IMR-90 (cell line): ENCODE data around the gene CADM2. TPM values are rescaled to one million over a fixed set of nuclear protein-coding genes. Genes with fewer than 3 reads are reported as not detected.

Experiments used
- ATAC-seq: fragments of 200-7000 bp; cut with Tn5 transposase; 2 replicates; pipeline ENCODE4 v1.9.1; 2020; ENCODE audit warnings: low read depth, mild to moderate bottlenecking, moderate library complexity
- BruUV-seq: library from RNA; stranded (reverse); fragments of 400-500 nt; replicated peaks from 2 replicates; lab custom pipeline; 2021; lab: Mats Ljungman, UMichigan
- CTCF ChIA-PET: fragments of 300-600 bp; formaldehyde crosslinking; extraction: SDS; loops from one replicate; lab custom pipeline; 2021; ENCODE audit warnings: antibody characterized with exemption; lab: Yijun Ruan, JAX
- POLR2A ChIA-PET: fragments of 300-600 bp; sonication (Branson Sonifier 250); formaldehyde crosslinking; loops from one replicate; lab custom pipeline; 2022; ENCODE audit warnings: antibody characterized with exemption; ENCODE audit not compliant: unreplicated experiment; lab: Charles Lee
- DNase-seq: peaks from one replicate; pipeline ENCODE4 v3.0.0; 2013
- H2AFZ ChIP-seq: replicated peaks from 2 replicates; pipeline ENCODE3; 2013; ENCODE audit warnings: low read length, mild to moderate bottlenecking; ENCODE audit not compliant: poor library complexity
- H2AK5ac ChIP-seq: 2 replicates; pipeline ENCODE4 v1.6.1; 2013; ENCODE audit warnings: low read depth, low read length, inconsistent platforms
- H2AK9ac ChIP-seq: replicated peaks from 2 replicates; pipeline ENCODE3; 2013; ENCODE audit warnings: mild to moderate bottlenecking, low read depth, low read length, moderate library complexity; ENCODE audit not compliant: poor library complexity
- H2BK120ac ChIP-seq: 2 replicates; pipeline ENCODE4 v1.6.1; 2013; ENCODE audit warnings: low read depth, low read length, inconsistent platforms
- H2BK15ac ChIP-seq: 3 replicates; pipeline ENCODE4 v1.6.1; 2013; ENCODE audit warnings: low read depth, low read length, inconsistent platforms
- H2BK20ac ChIP-seq: 2 replicates; pipeline ENCODE4 v1.6.1; 2013; ENCODE audit warnings: low read depth, mild to moderate bottlenecking, inconsistent platforms, low read length, moderate library complexity
- H2BK5ac ChIP-seq: 2 replicates; pipeline ENCODE4 v1.6.1; 2013; ENCODE audit warnings: mild to moderate bottlenecking, low read depth, low read length, inconsistent platforms; ENCODE audit not compliant: poor library complexity, severe bottlenecking
- H3K14ac ChIP-seq: replicated peaks from 2 replicates; pipeline ENCODE4 v1.6.1; 2013; ENCODE audit warnings: low read depth, low read length, inconsistent platforms
- H3K18ac ChIP-seq: 2 replicates; pipeline ENCODE4 v1.6.1; 2013; ENCODE audit warnings: low read depth, low read length, control low read depth
- H3K23ac ChIP-seq: 2 replicates; pipeline ENCODE4 v1.6.1; 2013; ENCODE audit warnings: low read depth, low read length, inconsistent platforms
- H3K27ac ChIP-seq: 2 replicates; pipeline ENCODE4 v1.5.1; 2013; ENCODE audit warnings: mild to moderate bottlenecking, control low read depth, low read length; ENCODE audit not compliant: insufficient read depth
- H3K27me3 ChIP-seq: 2 replicates; pipeline ENCODE4 v1.6.1; 2013; ENCODE audit warnings: low read length; ENCODE audit not compliant: control insufficient read depth, insufficient read depth
- H3K36me3 ChIP-seq: 2 replicates; pipeline ENCODE4 v1.6.1; 2013; ENCODE audit warnings: low read length, mixed read lengths; ENCODE audit not compliant: control insufficient read depth, insufficient read depth
- H3K4ac ChIP-seq: 2 replicates; pipeline ENCODE4 v1.6.1; 2013; ENCODE audit warnings: low read depth, low read length, inconsistent platforms
- H3K4me1 ChIP-seq: 2 replicates; pipeline ENCODE4 v1.6.1; 2013; ENCODE audit warnings: low read length, mixed read lengths; ENCODE audit not compliant: control insufficient read depth, insufficient read depth
- H3K4me2 ChIP-seq: 2 replicates; pipeline ENCODE4 v1.6.1; 2013; ENCODE audit warnings: low read depth, mild to moderate bottlenecking, control low read depth, low read length, moderate library complexity
- H3K4me3 ChIP-seq: 2 replicates; pipeline ENCODE4 v1.5.1; 2013; ENCODE audit warnings: low read depth, mild to moderate bottlenecking, control low read depth, low read length, moderate library complexity; ENCODE audit not compliant: insufficient read depth
- H3K56ac ChIP-seq: 2 replicates; pipeline ENCODE4 v1.6.1; 2013; ENCODE audit warnings: low read length, inconsistent platforms; ENCODE audit not compliant: insufficient read depth; ENCODE audit errors: extremely low read depth
- H3K79me1 ChIP-seq, 2 experiments: 2 replicates each; pipeline ENCODE4 v1.6.1; 2013; ENCODE audit warnings: low read length in 2 of 2, inconsistent platforms in 1 of 2, low read depth in 1 of 2
- H3K9ac ChIP-seq: 2 replicates; pipeline ENCODE4 v1.6.1; 2013; ENCODE audit warnings: low read depth, low read length, control low read depth
- H3K9me1 ChIP-seq: 2 replicates; pipeline ENCODE4 v1.6.1; 2013; ENCODE audit warnings: low read length, inconsistent platforms; ENCODE audit not compliant: insufficient read depth
- H3K9me3 ChIP-seq: 2 replicates; pipeline ENCODE4 v1.6.1; 2013; ENCODE audit warnings: low read length; ENCODE audit not compliant: control insufficient read depth, insufficient read depth
- H4K20me1 ChIP-seq: 2 replicates; pipeline ENCODE4 v1.6.1; 2013; ENCODE audit warnings: low read length, inconsistent platforms; ENCODE audit not compliant: insufficient read depth
- H4K5ac ChIP-seq: 2 replicates; pipeline ENCODE4 v1.6.1; 2013; ENCODE audit warnings: mild to moderate bottlenecking, low read depth, low read length, control low read depth
- H4K8ac ChIP-seq, 2 experiments: 2 replicates each; pipeline ENCODE4 v1.6.1; 2013; ENCODE audit warnings: low read depth in 2 of 2, low read length in 2 of 2, control low read depth in 1 of 2, inconsistent platforms in 1 of 2
- H4K91ac ChIP-seq: 2 replicates; pipeline ENCODE4 v1.6.1; 2013; ENCODE audit warnings: low read depth, low read length, inconsistent platforms; ENCODE audit not compliant: insufficient read depth
- BHLHE40 ChIP-seq: fragments of 150-350 bp; IDR thresholded peaks from 2 replicates; pipeline ENCODE4 v1.6.1; 2016; ENCODE audit warnings: mild to moderate bottlenecking, low read depth, low read length
- CEBPB ChIP-seq: IDR thresholded peaks from 2 replicates; pipeline ENCODE4 v1.6.1; 2012; ENCODE audit warnings: low read depth, low read length, improper control_type of control experiment
- CHD1 ChIP-seq: IDR thresholded peaks from 2 replicates; pipeline ENCODE4 v1.6.1; 2012; ENCODE audit warnings: low read depth, low read length, improper control_type of control experiment
- FOS ChIP-seq: fragments of 150-350 bp; IDR thresholded peaks from 2 replicates; pipeline ENCODE4 v1.6.1; 2016; ENCODE audit warnings: low read depth, low read length
- MXI1 ChIP-seq: IDR thresholded peaks from 2 replicates; pipeline ENCODE4 v1.6.1; 2012; ENCODE audit warnings: low read depth, mild to moderate bottlenecking, low read length, moderate library complexity, borderline replicate concordance
- RCOR1 ChIP-seq: IDR thresholded peaks from 2 replicates; pipeline ENCODE4 v1.6.1; 2012; ENCODE audit warnings: mild to moderate bottlenecking, low read length, improper control_type of control experiment; ENCODE audit not compliant: insufficient replicate concordance
- RFX5 ChIP-seq: IDR thresholded peaks from 2 replicates; pipeline ENCODE4 v1.8.0; 2012; ENCODE audit warnings: low read depth, mild to moderate bottlenecking, low read length, moderate library complexity
- WGBS, 2 experiments: methylation state at CpG; one replicate each; pipeline versions ENCODE4 v1.1.5 to v1.1.7; 2013; ENCODE audit warnings: missing lambda C conversion rate in 2 of 2; ENCODE audit not compliant: insufficient read length in 1 of 2; ENCODE audit errors: extremely low coverage in 2 of 2; 5-methylcytosine and 5-hydroxymethylcytosine counted together
- dilution Hi-C: fragments of 300-500 bp; cut with HindIII; formaldehyde crosslinking; loops from one replicate; pipeline ENCODE4 v1.14.3; 2018; ENCODE audit warnings: low sequenced_read_pairs; ENCODE audit not compliant: unreplicated experiment
- in situ Hi-C: fragments of 300-500 bp; cut with MboI; formaldehyde crosslinking; loops from 3 replicates; pipeline ENCODE4 v1.14.3; 2019; ENCODE audit warnings: low sequenced_read_pairs, inconsistent platforms, mixed read lengths
- intact Hi-C: fragments of 100-400 bp; cut with micrococcal nuclease; formaldehyde crosslinking; loops from 2 replicates; pipeline ENCODE4 v1.10.0; 2022
- polyA plus RNA-seq, 3 experiments: library from polyadenylated mRNA; depleted of rRNA; stranded (reverse); fragments of >200 nt; gene quantifications; 2 replicates each; pipeline ENCODE4 v1.2.3, GENCODE V29; 2012; ENCODE audit warnings: low replicate concordance in 1 of 3
- total RNA-seq: library from RNA; depleted of rRNA; stranded (reverse); fragments of >200 nt; gene quantifications from 2 replicates; pipeline ENCODE4 v1.2.3, GENCODE V29; 2012
- TF ChIP-seq, protein P1 (sequence below): fragments of 150-350 bp; IDR thresholded peaks from 2 replicates; pipeline ENCODE4 v1.6.1; 2016; ENCODE audit warnings: low read depth, mild to moderate bottlenecking, low read length, moderate library complexity, borderline replicate concordance
- TF ChIP-seq, protein P2 (sequence below): conservative IDR thresholded peaks from 2 replicates; pipeline ENCODE4 v1.5.1; 2012; ENCODE audit warnings: mild to moderate bottlenecking, low read depth, low read length, improper control_type of control experiment
- TF ChIP-seq, protein P3 (sequence below): fragments of 150-350 bp; IDR thresholded peaks from 2 replicates; pipeline ENCODE4 v1.6.1; 2017; ENCODE audit warnings: mild to moderate bottlenecking, antibody characterized with exemption, low read length, low read depth

The CADM2 gene
- total and polyA plus RNA-seq, 2 of the 4 experiments (the other 2 are of a cell fraction), result not detected

DNA sequence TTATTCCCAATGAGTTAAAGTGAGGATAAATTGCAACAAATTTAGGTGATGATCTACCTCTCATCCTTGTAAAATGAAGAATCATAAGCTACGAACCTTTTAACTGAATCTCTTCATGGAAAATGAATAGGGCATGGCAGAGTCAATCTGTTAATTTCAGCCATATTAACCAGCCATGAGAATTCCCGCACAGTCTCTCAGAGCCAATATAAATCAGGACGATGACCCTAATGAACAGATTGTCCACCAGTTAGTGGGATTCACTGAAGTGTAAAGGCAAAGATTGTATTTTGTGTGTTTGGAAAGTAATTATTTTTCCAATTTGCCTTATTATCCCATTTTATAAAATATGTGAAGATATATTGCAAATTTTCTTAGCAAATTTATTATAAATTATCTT lies 183.8 kb downstream of the CADM2 start:
- in situ Hi-C loops, result no loop called here
- intact Hi-C loops, result no loop called here

More for the DNA sequence above, 183.8 kb downstream of the CADM2 start:
- Histone ChIP-seq H2BK120ac (no peak overlapping the region), H3K4me1 (no peaks in the 10 kb centered on the region), H3K27ac (no peak overlapping the region), H3K36me3 (no peaks in the 10 kb centered on the region), H3K56ac (no peak overlapping the region), H2BK20ac (no peak overlapping the region), H2AFZ (no peak overlapping the region), H3K9me3 (no peaks in the 10 kb centered on the region), H3K9me1 (no peaks in the 10 kb centered on the region), H4K91ac (no peak overlapping the region), H3K4ac (no peak overlapping the region), H2AK9ac (no peak overlapping the region), H3K4me2 (no peak overlapping the region), H3K14ac (no peak overlapping the region), H4K5ac (no peak overlapping the region), H4K20me1 (no peaks in the 10 kb centered on the region), H3K27me3 (no peaks in the 10 kb centered on the region), H3K4me3 (no peak overlapping the region), H4K8ac (no peak overlapping the region), H2BK5ac (no peak overlapping the region), H3K79me1 (no peaks in the 10 kb centered on the region), H3K9ac (no peak overlapping the region), H3K18ac (no peak overlapping the region), H2BK15ac (no peak overlapping the region), H2AK5ac (no peak overlapping the region), H3K23ac (no peak overlapping the region)
- DNase-seq, result no peak
- dilution Hi-C loops, result no loop called here
- WGBS, 2 experiments, result no CpG with 5 or more reads among the region's 3 CpGs
- no TSS peak for BruUV-seq
- ChIA-PET POLR2A (no interaction called here), CTCF (no interaction called here)
- ATAC-seq, result no peak
- TF ChIP-seq, protein P1, sequence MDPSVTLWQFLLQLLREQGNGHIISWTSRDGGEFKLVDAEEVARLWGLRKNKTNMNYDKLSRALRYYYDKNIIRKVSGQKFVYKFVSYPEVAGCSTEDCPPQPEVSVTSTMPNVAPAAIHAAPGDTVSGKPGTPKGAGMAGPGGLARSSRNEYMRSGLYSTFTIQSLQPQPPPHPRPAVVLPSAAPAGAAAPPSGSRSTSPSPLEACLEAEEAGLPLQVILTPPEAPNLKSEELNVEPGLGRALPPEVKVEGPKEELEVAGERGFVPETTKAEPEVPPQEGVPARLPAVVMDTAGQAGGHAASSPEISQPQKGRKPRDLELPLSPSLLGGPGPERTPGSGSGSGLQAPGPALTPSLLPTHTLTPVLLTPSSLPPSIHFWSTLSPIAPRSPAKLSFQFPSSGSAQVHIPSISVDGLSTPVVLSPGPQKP, result no peak
- no peak for TF ChIP-seq RCOR1
- TF ChIP-seq, protein P2, sequence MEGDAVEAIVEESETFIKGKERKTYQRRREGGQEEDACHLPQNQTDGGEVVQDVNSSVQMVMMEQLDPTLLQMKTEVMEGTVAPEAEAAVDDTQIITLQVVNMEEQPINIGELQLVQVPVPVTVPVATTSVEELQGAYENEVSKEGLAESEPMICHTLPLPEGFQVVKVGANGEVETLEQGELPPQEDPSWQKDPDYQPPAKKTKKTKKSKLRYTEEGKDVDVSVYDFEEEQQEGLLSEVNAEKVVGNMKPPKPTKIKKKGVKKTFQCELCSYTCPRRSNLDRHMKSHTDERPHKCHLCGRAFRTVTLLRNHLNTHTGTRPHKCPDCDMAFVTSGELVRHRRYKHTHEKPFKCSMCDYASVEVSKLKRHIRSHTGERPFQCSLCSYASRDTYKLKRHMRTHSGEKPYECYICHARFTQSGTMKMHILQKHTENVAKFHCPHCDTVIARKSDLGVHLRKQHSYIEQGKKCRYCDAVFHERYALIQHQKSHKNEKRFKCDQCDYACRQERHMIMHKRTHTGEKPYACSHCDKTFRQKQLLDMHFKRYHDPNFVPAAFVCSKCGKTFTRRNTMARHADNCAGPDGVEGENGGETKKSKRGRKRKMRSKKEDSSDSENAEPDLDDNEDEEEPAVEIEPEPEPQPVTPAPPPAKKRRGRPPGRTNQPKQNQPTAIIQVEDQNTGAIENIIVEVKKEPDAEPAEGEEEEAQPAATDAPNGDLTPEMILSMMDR, result no peak
- TF ChIP-seq CEBPB, result no peak
- TF ChIP-seq, protein P3, sequence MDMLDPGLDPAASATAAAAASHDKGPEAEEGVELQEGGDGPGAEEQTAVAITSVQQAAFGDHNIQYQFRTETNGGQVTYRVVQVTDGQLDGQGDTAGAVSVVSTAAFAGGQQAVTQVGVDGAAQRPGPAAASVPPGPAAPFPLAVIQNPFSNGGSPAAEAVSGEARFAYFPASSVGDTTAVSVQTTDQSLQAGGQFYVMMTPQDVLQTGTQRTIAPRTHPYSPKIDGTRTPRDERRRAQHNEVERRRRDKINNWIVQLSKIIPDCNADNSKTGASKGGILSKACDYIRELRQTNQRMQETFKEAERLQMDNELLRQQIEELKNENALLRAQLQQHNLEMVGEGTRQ, result no peak
- no peak for TF ChIP-seq MXI1
- TF ChIP-seq CHD1, result no peak
- TF ChIP-seq BHLHE40, result no peak
- TF ChIP-seq FOS, result no peak
- TF ChIP-seq RFX5, result no peak
